Inferior parietal cortex (tissue), 1 donor: ENCODE data around the gene SAP30L.

Experiments
- DNase-seq: peaks from one replicate; pipeline ENCODE4 v3.0.0-alpha.2; 2016; ENCODE audit errors: extremely low spot score

SAP30L gene

GRCh38 chr5:154419236-154419635, 26.6 kb upstream of the SAP30L start:
- no peak for DNase-seq

DNA sequence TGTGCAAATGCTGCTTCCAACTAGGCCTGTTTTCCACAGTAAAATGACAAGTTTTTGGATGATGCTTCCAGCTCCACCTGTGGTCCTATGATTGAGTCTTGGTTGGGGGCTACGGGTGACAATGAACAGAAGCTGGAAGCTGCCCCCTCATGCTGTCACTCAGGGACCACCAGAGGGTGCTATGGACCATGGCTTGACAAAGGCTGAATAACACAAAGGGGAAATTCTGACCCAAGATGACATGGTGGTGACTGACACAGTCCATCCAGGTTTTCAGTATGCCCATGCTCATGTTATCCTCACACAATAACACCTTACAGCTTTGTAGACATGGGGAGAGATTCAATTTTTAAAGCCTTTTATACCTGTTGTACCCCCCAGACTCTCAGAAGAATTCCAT, 23.9 kb upstream of the SAP30L start:
- DNase-seq, result peak; percentile 16

- no peak for DNase-seq
Measured at GRCh38 chr5:154422298-154422697, 23.5 kb upstream of the SAP30L start.

- no peak for DNase-seq
Measured at GRCh38 chr5:154428208-154428607, 17.6 kb upstream of the SAP30L start.

GRCh38 chr5:154429341-154429740, 16.5 kb upstream of the SAP30L start:
- no peak for DNase-seq

DNA sequence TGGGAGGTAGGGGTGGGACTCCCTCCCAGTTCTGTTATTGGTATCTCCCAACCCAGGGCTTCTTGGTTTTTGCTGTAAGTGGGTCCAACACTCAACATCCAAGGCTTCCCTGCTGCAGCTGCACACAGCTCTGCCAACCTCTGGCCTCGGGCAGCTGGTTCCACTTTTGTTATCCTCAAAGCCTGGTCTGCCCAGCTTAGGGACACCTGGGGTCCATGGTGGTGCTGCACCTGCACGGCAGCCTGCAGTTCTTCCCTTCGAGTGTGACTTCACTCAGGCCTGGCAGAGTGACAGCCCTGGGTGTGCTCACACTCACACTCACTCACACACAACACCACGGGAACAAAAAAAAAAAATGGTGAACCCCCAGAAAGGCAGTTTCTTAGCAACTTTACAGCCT, 15.3 kb upstream of the SAP30L start:
- DNase-seq, result no peak

DNA sequence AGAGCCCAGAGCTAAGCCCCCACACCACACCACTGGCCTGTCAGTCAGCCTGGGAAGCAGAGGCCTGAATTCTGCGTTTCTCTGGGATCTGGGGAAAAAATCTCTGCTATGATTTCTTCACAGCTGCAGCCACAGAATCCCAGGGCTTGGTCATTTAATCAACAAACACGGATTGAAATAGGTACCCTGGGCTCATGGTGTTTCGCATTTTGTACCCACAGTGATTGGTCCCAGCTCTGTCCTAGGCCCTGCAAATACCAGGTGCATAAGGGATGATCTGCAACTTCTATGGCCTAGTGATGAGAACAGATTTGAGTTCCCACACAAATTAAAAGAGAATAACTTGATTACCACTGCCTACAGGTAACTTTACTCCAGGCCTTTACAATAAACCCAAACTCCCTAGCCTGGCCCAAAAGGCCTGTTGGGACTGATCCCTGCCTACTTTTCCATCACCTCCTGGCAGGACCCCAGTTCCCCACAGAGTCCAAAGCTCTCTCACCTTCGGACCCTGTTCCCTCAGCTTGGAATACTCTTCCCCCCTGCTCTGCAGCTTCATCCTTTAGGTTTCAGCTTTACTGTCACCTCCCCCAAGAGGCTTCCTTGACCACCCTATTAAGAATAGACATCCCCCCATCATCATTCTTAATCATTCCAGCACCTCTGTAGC, 14.7 kb upstream of the SAP30L start:
- DNase-seq, result no peak

- no peak for DNase-seq
Measured at GRCh38 chr5:154435226-154435625, 10.6 kb upstream of the SAP30L start.

- no peak for DNase-seq
Measured at GRCh38 chr5:154437281-154437965, 8.4 kb upstream of the SAP30L start.

DNA sequence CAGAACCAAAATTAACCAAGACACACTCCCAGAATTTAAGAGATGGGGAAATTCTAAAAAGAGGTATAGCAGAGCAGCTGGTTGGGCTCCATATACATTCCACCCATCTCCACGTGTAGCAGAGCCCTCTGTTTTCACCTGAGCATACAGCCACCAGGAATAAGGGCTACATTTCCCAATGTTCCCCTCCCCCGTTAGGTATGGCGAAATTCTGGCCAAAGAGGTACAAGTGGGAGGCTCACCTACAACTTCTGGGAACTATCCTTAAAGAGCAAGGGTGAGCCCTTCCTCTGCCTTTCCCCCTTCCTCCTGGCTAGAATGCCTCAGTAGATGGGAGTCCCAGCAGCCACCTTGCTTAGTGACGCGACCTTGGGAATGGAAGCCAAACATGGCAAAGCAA, 5.3 kb upstream of the SAP30L start:
- DNase-seq, result no peak

GRCh38 chr5:154442801-154443200, 3.0 kb upstream of the SAP30L start:
- DNase-seq, result no peak

DNA sequence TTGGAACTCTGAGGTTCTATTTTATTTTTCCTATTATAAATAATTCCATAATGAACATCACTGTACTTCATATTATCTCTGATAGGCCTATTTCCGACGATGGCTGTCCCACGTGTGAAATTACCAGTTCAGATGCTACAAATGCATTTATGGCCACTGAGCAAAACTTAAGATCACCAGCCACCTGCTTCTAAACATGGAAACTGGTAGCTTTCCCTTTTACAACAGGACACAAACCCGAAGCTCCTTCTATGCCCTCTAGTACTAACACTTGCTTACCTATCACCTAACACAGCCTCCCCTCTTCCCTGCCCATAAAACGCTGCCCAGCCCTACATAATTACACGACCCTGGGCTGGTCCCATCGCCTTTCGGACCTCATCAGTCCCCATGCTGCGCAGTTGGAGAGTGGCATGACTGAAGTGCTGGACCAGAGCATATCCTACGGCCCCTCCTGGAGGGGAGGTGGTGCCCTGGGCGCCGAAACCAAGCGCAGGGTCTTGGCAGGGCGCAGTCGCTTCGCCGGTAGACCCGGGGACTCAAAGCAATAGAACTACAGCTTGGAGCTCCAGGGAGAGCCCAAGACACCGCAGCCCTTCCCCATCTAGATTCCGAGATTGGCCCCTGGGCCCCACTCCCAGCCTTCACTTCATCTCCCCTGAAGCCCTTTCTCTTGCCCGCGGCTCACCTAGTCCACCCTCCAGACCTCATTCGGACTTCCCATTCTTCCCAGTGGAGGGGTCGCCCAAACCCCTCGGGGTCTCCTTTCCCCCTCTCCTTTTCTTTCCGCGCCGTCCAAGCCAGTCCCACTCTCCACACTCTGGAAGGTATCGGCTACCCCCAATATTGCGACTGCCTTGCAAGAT, 1.0 kb upstream of the SAP30L start:
- no peak for DNase-seq

DNA sequence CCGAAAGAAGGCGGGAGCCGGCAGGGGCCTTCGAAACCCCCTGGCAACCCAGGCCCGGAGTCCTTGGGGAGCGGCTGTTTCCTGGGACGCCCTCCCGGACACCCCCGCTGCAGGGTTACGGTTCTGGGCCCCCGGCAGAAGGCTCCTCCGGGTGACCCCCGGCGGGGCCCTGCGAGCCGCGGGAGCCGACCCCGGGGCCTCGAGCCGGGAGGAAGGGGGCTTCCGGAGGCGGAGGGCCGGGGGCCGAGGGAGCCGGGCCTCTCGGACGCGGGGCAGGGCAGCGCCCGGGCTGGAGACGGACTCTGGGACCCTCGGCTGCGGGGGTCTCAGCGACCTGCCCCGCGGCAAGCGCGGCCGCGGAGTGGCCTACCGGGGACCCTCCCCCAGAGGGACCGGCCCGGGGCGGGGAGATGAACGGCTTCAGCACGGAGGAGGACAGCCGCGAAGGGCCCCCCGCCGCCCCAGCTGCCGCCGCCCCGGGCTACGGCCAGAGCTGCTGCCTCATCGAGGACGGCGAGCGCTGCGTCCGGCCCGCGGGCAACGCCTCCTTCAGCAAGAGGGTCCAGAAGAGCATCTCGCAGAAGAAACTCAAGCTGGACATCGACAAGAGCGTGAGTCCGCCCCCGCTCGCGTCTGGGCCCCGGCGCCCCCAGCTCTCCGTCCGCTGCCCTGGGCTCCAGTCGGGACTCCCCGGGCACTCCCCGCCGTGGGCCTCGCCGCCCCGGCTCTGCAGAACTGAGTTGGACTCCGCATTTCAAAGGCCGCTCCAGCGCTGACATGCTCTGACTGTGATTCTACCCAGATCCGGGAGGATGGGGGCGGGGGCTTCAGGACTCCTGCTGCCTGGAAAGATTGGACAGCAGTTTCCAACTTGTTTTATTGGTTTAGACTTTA, 645 bp downstream of the SAP30L start:
- peak; percentile 16 for DNase-seq

GRCh38 chr5:154447089-154447725, 1.4 kb downstream of the SAP30L start:
- DNase-seq, result no peak

DNA sequence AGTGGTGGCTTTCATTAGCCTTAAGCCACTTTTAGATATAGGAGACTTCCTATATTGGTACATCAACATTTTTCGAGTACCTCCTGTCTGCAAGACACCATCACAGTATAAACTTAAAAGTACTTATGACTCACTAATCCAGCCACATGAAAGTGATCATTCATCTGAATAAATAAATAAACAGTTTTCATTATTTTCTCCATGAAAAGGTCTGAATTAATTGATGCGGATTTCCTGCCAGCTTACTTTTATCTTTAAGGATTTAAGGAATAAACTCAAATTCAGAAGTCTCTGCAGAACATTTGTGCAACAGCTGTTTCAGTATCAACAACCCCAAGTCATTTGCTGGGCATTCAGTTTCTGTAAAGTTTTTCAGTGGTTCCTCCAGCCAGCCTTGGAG, 4.0 kb downstream of the SAP30L start:
- DNase-seq, result no peak

DNA sequence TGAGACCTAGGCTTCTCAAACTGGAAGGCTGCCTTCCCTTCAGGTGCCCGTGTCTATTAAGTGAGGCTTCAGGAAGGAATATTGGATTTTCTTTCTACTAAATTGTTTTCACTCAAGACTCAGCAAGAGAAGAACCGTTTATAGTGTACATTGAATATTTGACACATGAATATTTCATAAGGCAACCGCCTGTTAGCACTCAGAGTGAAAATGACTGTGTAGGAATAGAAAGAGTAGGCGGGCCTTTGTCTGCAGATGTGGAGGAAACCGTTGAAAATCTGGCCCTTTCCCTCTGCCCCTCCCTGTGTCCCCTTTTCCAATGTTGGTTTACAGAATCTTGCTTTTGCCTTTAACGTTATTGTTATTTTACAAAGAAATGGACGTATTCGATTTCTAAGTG, 6.2 kb downstream of the SAP30L start:
- DNase-seq, result no peak

GRCh38 chr5:154455585-154455984, 9.8 kb downstream of the SAP30L start:
- no peak for DNase-seq

DNA sequence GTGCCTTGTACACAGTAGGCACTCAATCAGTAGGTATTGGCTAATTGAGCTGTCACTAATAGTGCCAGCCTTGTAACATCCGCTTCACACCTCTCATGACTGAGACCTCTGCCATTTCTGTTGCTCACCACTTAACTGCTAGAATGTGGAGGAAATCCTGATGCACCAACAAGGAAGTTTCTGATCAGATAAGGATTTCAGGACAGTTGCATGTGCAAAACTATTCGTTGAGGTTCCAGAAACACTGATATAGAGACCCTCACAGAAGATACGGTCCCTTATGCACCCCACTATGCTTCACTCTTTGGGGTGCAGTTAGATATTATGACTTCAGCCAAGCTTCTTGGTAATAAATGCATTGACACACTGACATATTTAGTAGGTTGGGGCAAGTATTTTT, 10.7 kb downstream of the SAP30L start:
- no peak for DNase-seq

DNA sequence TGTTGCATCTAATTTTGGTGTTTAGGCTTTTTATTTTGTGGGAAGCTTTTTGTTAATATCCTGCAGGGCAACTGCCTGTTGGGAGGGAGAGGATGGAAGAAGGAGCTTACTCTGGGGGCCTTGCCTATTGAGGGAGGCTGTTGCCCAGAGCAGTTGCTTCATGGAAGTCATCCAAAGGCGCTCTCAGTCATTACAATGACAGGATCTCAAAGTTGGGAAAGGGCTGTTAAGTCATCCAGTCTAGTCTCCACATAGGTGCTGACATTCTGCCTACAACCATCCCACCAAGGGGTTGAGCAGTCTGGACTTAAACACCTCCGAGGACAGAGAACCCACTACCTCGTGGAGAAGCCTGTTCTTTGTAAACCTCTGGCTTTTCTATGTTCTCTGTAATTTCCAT, 13.2 kb downstream of the SAP30L start:
- no peak for DNase-seq

- no peak for DNase-seq
Measured at GRCh38 chr5:154460172-154460571, 14.4 kb downstream of the SAP30L start.

DNA sequence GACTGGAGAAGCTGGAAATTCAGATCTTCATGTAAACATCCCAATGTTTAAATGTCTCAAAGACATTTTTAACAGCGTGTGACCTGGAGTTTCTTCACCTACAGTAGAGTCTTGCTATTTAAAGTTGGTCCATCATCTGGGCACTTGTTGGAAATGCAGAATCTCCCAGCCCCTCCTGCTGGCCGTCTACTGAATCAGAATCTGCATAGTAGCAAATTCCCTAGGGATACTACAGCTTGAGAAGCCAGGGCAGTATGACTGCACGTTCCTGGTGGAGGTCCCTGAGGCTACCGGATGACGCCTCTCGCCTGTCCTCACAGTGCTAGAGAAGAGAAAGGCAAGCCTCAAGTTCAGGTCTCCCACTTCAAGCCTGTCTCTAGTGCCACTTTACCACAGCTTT, 15.7 kb downstream of the SAP30L start:
- no peak for DNase-seq
